ENCODE results near the gene EGFL6.

Gene EGFL6

DNA sequence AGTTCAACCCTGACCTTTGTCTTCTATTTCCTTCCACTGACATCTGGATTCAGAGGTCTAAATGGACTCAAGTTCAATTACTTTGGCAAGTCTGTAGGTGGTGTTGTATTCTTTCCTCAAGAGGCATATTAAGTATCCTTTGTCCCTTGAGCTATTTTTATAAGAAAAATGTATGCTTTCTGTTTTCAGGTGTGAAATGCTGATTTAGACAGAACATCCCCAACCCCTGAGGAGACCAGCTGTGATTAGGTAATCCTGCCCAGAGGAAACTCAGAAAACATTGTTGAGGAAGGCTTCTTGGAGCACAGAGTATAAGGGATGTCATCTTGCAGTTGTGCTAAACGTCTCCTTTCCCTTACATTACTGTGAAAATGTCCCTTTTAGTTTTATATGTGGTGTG lies 46.6 kb upstream of the EGFL6 start:
- Histone ChIP-seq H3K36me3 (ENCODE audit: control insufficient read depth in 2 of 2, insufficient read depth in 1 of 2, low read length in 2 of 2) (no peaks in the 10 kb centered on the region), H3K4me3 (ENCODE audit: low read depth, low read length) (no peak overlapping the region), H3K4me1 (ENCODE audit: control insufficient read depth, insufficient read depth, low read length) (no peaks in the 10 kb centered on the region), H3K27ac (ENCODE audit: extremely low read depth, low read depth, low read length) (no peak overlapping the region), H3K9me3 (ENCODE audit: control insufficient read depth, insufficient read depth, low read depth, low read length) (no peaks in the 10 kb centered on the region; the same call in 1 of the 2 replicates)
- TF ChIP-seq, protein P1, sequence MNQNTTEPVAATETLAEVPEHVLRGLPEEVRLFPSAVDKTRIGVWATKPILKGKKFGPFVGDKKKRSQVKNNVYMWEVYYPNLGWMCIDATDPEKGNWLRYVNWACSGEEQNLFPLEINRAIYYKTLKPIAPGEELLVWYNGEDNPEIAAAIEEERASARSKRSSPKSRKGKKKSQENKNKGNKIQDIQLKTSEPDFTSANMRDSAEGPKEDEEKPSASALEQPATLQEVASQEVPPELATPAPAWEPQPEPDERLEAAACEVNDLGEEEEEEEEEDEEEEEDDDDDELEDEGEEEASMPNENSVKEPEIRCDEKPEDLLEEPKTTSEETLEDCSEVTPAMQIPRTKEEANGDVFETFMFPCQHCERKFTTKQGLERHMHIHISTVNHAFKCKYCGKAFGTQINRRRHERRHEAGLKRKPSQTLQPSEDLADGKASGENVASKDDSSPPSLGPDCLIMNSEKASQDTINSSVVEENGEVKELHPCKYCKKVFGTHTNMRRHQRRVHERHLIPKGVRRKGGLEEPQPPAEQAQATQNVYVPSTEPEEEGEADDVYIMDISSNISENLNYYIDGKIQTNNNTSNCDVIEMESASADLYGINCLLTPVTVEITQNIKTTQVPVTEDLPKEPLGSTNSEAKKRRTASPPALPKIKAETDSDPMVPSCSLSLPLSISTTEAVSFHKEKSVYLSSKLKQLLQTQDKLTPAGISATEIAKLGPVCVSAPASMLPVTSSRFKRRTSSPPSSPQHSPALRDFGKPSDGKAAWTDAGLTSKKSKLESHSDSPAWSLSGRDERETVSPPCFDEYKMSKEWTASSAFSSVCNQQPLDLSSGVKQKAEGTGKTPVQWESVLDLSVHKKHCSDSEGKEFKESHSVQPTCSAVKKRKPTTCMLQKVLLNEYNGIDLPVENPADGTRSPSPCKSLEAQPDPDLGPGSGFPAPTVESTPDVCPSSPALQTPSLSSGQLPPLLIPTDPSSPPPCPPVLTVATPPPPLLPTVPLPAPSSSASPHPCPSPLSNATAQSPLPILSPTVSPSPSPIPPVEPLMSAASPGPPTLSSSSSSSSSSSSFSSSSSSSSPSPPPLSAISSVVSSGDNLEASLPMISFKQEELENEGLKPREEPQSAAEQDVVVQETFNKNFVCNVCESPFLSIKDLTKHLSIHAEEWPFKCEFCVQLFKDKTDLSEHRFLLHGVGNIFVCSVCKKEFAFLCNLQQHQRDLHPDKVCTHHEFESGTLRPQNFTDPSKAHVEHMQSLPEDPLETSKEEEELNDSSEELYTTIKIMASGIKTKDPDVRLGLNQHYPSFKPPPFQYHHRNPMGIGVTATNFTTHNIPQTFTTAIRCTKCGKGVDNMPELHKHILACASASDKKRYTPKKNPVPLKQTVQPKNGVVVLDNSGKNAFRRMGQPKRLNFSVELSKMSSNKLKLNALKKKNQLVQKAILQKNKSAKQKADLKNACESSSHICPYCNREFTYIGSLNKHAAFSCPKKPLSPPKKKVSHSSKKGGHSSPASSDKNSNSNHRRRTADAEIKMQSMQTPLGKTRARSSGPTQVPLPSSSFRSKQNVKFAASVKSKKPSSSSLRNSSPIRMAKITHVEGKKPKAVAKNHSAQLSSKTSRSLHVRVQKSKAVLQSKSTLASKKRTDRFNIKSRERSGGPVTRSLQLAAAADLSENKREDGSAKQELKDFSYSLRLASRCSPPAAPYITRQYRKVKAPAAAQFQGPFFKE (tag by site-specific recombination; IDR thresholded peaks at IDR 0.05; ENCODE audit: borderline replicate concordance): no peak
- TF ChIP-seq ZNF621 (tag by site-specific recombination; IDR thresholded peaks at IDR 0.05) (no peak), GLI4 (tag by site-specific recombination; IDR thresholded peaks at IDR 0.05) (no peak), ZBTB7A (tag by site-specific recombination; IDR thresholded peaks at IDR 0.05; ENCODE audit: low read depth) (no peak), MZF1 (tag by site-specific recombination; IDR thresholded peaks at IDR 0.05; ENCODE audit: borderline replicate concordance) (no peak), HOXA7 (CRISPR knock-in tag; IDR thresholded peaks at IDR 0.05; ENCODE audit: borderline replicate concordance) (no peak), ZNF707 (tag by site-specific recombination; IDR thresholded peaks at IDR 0.05) (no peak), ZEB2 (tag by site-specific recombination; IDR thresholded peaks at IDR 0.05) (no peak), ZNF23 (tag by site-specific recombination; IDR thresholded peaks at IDR 0.05; ENCODE audit: borderline replicate concordance) (no peak), ZNF169 (tag by site-specific recombination; IDR thresholded peaks at IDR 0.05) (no peak), ZNF596 (tag by site-specific recombination; IDR thresholded peaks at IDR 0.05) (no peak), ZNF302 (tag by site-specific recombination; IDR thresholded peaks at IDR 0.05; ENCODE audit: low read depth) (no peak), ZNF174 (tag by site-specific recombination; IDR thresholded peaks at IDR 0.05) (no peak), ZNF175 (tag by site-specific recombination; IDR thresholded peaks at IDR 0.05) (no peak), FEZF1 (tag by site-specific recombination; IDR thresholded peaks at IDR 0.05) (no peak), ZNF223 (tag by site-specific recombination; IDR thresholded peaks at IDR 0.05) (no peak)
- TF ChIP-seq, protein P2, sequence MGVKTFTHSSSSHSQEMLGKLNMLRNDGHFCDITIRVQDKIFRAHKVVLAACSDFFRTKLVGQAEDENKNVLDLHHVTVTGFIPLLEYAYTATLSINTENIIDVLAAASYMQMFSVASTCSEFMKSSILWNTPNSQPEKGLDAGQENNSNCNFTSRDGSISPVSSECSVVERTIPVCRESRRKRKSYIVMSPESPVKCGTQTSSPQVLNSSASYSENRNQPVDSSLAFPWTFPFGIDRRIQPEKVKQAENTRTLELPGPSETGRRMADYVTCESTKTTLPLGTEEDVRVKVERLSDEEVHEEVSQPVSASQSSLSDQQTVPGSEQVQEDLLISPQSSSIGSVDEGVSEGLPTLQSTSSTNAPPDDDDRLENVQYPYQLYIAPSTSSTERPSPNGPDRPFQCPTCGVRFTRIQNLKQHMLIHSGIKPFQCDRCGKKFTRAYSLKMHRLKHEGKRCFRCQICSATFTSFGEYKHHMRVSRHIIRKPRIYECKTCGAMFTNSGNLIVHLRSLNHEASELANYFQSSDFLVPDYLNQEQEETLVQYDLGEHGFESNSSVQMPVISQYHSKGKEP (tag by site-specific recombination; IDR thresholded peaks at IDR 0.05): no peak
- TF ChIP-seq, protein P3, sequence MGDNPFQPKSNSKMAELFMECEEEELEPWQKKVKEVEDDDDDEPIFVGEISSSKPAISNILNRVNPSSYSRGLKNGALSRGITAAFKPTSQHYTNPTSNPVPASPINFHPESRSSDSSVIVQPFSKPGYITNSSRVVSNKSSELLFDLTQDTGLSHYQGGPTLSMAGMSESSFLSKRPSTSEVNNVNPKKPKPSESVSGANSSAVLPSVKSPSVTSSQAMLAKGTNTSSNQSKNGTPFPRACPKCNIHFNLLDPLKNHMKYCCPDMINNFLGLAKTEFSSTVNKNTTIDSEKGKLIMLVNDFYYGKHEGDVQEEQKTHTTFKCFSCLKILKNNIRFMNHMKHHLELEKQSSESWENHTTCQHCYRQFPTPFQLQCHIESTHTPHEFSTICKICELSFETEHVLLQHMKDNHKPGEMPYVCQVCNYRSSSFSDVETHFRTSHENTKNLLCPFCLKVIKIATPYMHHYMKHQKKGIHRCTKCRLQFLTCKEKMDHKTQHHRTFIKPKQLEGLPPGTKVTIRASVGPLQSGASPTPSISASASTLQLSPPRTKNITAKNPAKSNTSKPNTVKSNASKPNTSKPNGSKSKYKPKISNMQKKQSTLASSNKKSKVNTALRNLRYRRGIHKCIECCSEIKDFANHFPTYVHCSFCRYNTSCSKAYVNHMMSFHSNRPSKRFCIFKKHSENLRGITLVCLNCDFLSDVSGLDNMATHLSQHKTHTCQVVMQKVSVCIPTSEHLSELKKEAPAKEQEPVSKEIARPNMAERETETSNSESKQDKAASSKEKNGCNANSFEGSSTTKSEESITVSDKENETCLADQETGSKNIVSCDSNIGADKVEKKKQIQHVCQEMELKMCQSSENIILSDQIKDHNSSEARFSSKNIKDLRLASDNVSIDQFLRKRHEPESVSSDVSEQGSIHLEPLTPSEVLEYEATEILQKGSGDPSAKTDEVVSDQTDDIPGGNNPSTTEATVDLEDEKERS (tag by site-specific recombination; IDR thresholded peaks at IDR 0.05): no peak
- ChIA-PET POLR2A (no interaction called here), CTCF (interaction anchor here (0.6 to 1.3 kb wide), 3 partner anchors 11 to 315 kb away, joined by 3 to 5 read pairs (median 3); no protein-coding TSS in a partner anchor)
